ENCODE results near the gene TTLL7.

DNA sequence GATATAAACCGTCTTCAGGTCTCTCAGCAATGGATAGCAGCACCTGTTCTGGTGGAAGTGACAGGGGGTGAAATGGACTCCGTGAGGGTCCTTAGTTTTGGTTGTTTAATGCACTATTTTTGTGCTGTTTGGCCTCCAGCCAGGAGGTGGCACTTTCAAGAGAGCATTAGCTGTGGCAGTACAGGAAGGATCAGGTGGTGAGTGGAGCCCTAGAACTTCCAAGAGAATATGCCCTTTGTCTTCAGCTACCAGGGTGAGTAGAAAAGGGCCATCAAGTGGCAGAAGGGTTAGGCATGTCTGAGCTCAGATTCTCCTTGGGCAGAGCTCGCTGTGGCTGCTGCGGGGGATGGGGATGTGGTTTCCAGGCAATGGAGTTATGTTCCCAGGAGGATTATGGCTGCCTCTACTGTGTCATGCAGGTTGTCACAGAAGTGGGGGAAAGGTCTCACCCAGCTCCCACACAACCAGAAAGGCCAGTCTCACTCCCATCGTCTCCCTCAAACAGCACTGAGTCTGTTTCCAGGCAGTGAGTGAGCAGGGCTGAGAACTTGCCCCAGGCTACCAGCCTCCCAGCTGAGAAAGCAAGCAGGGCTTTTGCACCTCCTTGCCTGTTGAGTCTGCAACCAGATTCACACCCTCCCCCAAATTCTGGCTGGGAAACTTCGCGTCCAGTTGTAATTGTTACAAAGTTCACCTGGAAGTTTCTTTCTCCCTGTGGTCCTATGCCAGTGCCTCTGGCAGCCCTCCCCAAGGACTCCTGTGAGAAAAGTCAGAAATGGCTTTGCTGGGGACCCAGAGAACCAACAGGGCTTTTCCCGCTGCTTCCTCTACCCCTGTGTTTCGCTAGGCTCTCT is 39.1 kb upstream of the TTLL7 start:
- TF ChIP-seq, protein P1, sequence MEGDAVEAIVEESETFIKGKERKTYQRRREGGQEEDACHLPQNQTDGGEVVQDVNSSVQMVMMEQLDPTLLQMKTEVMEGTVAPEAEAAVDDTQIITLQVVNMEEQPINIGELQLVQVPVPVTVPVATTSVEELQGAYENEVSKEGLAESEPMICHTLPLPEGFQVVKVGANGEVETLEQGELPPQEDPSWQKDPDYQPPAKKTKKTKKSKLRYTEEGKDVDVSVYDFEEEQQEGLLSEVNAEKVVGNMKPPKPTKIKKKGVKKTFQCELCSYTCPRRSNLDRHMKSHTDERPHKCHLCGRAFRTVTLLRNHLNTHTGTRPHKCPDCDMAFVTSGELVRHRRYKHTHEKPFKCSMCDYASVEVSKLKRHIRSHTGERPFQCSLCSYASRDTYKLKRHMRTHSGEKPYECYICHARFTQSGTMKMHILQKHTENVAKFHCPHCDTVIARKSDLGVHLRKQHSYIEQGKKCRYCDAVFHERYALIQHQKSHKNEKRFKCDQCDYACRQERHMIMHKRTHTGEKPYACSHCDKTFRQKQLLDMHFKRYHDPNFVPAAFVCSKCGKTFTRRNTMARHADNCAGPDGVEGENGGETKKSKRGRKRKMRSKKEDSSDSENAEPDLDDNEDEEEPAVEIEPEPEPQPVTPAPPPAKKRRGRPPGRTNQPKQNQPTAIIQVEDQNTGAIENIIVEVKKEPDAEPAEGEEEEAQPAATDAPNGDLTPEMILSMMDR (IDR thresholded peaks at IDR 0.05 in 8 of 11, conservative IDR thresholded peaks at IDR 0.05 in 3 of 11) = no peak
- no peak for TF ChIP-seq POLR2A (IDR thresholded peaks at IDR 0.05)
